Neural progenitor cell (in vitro differentiated cells): ENCODE data around the gene NEB. TPM values are rescaled to one million over a fixed set of nuclear protein-coding genes. Genes with fewer than 3 reads are reported as not detected.

ENCODE experiments used
- DNase-seq: peaks from one replicate; pipeline ENCODE4 v3.0.0-alpha.2; 2016; ENCODE audit warnings: low spot score
- H2AFZ ChIP-seq: fragments of 200-600 bp; sonication (generic); replicated peaks from 2 replicates; pipeline ENCODE4 v1.6.1; 2016; ENCODE audit warnings: antibody characterized with exemption
- H3F3A ChIP-seq: fragments of 200-600 bp; sonication (generic); 2 replicates; pipeline ENCODE4 v1.6.1; 2016; ENCODE audit warnings: antibody characterized with exemption, low read depth
- H3K27ac ChIP-seq: fragments of 200-600 bp; sonication (generic); 2 replicates; pipeline ENCODE4 v1.5.1; 2016; ENCODE audit warnings: mild to moderate bottlenecking
- H3K27me3 ChIP-seq: fragments of 200-600 bp; sonication (generic); 2 replicates; pipeline ENCODE4 v1.6.1; 2016; ENCODE audit warnings: mild to moderate bottlenecking, moderate library complexity
- H3K36me3 ChIP-seq: fragments of 200-600 bp; sonication (generic); 2 replicates; pipeline ENCODE4 v1.5.1; 2016
- H3K4me1 ChIP-seq: fragments of 200-600 bp; sonication (generic); 2 replicates; pipeline ENCODE4 v1.6.1; 2016; ENCODE audit warnings: mixed run types
- H3K4me2 ChIP-seq: fragments of 200-600 bp; sonication (generic); 2 replicates; pipeline ENCODE4 v1.6.1; 2016
- H3K4me3 ChIP-seq: fragments of 200-600 bp; sonication (generic); 2 replicates; pipeline ENCODE4 v1.5.1; 2016
- H3K79me2 ChIP-seq: fragments of 200-600 bp; sonication (generic); 2 replicates; pipeline ENCODE4 v1.6.1; 2016; ENCODE audit warnings: low read depth
- H3K9ac ChIP-seq: fragments of 200-600 bp; sonication (generic); 2 replicates; pipeline ENCODE4 v1.6.1; 2016
- H3K9me3 ChIP-seq: fragments of 200-600 bp; sonication (generic); 2 replicates; pipeline ENCODE4 v1.5.1; 2016; ENCODE audit warnings: low read depth
- H4K20me1 ChIP-seq: fragments of 200-600 bp; sonication (generic); 2 replicates; pipeline ENCODE4 v1.6.1; 2016; ENCODE audit warnings: low read depth
- H3K27ac Mint-ChIP-seq: 3 replicates; pipeline ENCODE4 v1.8.0; 2021; ENCODE audit warnings: mixed read lengths
- H3K27me3 Mint-ChIP-seq: 2 replicates; pipeline ENCODE4 v1.8.0; 2022; ENCODE audit warnings: low read depth, mild to moderate bottlenecking, inconsistent platforms, moderate library complexity, mixed read lengths; ENCODE audit not compliant: insufficient read depth
- H3K36me3 Mint-ChIP-seq: 3 replicates; pipeline ENCODE4 v1.8.0; 2021; ENCODE audit warnings: mixed read lengths
- H3K4me1 Mint-ChIP-seq: 3 replicates; pipeline ENCODE4 v1.8.0; 2021; ENCODE audit warnings: mixed read lengths
- H3K4me3 Mint-ChIP-seq: 3 replicates; pipeline ENCODE4 v1.8.0; 2021; ENCODE audit warnings: mild to moderate bottlenecking, moderate library complexity, mixed read lengths
- H3K9me3 Mint-ChIP-seq: 3 replicates; pipeline ENCODE4 v1.8.0; 2020; ENCODE audit warnings: mixed read lengths
- EZH2 ChIP-seq: fragments of 200-600 bp; sonication (generic); IDR thresholded peaks from 2 replicates; pipeline ENCODE4 v1.6.1; 2017; ENCODE audit warnings: antibody characterized with exemption, mild to moderate bottlenecking, moderate library complexity
- EZH2phosphoT487 ChIP-seq: fragments of 200-600 bp; sonication (generic); IDR thresholded peaks from 2 replicates; pipeline ENCODE4 v1.6.1; 2017; ENCODE audit warnings: antibody characterized with exemption
- total RNA-seq: library from RNA; depleted of rRNA; stranded (reverse); fragments of >200 nt; gene quantifications from 2 replicates; pipeline ENCODE4 v1.2.3, GENCODE V29; 2015; ENCODE audit warnings: low replicate concordance
- TF ChIP-seq, protein P1 (sequence below): fragments of 200-600 bp; sonication (generic); IDR thresholded peaks from 2 replicates; pipeline ENCODE4 v1.5.1; 2017; ENCODE audit warnings: antibody characterized with exemption, mild to moderate bottlenecking

NEB gene
- total RNA-seq, 1 donor from 2014 or later, result 0.49 TPM

DNA sequence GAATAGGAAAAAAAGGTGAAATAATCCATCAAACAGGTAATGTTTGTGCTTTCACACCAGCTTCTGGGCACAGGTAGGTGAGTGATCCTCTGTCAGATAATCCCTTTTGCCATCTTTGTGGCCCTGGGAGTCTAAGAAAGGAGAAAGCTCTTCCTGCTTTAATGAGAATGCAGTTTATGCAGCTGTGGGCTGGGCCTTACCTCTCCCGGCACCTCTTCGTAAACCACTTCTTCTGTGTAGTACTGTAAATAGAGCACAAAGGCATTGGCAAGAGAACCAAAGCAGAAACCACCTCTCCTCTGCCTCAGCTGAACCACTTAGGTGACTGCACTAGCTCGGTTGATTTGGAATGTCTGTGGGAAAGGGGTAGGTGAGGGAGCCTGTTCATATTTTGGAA is 4.9 kb downstream of the NEB start:
- Histone ChIP-seq H3K9ac (no peak overlapping the region), H3K36me3 (no peaks in the 10 kb centered on the region), H3K9me3 (no peaks in the 10 kb centered on the region), H2AFZ (peak overlapping the region; percentile 40), H3K27ac (no peak overlapping the region), H3F3A (no peaks in the 10 kb centered on the region), H3K4me1 (peaks cover 8% of the 10 kb centered on the region), H3K79me2 (no peaks in the 10 kb centered on the region), H3K4me3 (no peak overlapping the region), H3K4me2 (no peak overlapping the region), H3K27me3 (no peaks in the 10 kb centered on the region), H4K20me1 (no peaks in the 10 kb centered on the region)
- no peaks in the 10 kb centered on the region for H3K36me3 Mint-ChIP-seq
- no peak overlapping the region for H3K4me3 Mint-ChIP-seq
- no peak for TF ChIP-seq EZH2phosphoT487
- TF ChIP-seq, protein P1, sequence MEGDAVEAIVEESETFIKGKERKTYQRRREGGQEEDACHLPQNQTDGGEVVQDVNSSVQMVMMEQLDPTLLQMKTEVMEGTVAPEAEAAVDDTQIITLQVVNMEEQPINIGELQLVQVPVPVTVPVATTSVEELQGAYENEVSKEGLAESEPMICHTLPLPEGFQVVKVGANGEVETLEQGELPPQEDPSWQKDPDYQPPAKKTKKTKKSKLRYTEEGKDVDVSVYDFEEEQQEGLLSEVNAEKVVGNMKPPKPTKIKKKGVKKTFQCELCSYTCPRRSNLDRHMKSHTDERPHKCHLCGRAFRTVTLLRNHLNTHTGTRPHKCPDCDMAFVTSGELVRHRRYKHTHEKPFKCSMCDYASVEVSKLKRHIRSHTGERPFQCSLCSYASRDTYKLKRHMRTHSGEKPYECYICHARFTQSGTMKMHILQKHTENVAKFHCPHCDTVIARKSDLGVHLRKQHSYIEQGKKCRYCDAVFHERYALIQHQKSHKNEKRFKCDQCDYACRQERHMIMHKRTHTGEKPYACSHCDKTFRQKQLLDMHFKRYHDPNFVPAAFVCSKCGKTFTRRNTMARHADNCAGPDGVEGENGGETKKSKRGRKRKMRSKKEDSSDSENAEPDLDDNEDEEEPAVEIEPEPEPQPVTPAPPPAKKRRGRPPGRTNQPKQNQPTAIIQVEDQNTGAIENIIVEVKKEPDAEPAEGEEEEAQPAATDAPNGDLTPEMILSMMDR, result no peak
- TF ChIP-seq EZH2, result no peak
- no peaks in the 10 kb centered on the region for H3K9me3 Mint-ChIP-seq
- peaks cover 4% of the 10 kb centered on the region for H3K27me3 Mint-ChIP-seq
- peaks cover 6% of the 10 kb centered on the region for H3K4me1 Mint-ChIP-seq
- H3K27ac Mint-ChIP-seq, result no peak overlapping the region
- DNase-seq, result no peak

DNA sequence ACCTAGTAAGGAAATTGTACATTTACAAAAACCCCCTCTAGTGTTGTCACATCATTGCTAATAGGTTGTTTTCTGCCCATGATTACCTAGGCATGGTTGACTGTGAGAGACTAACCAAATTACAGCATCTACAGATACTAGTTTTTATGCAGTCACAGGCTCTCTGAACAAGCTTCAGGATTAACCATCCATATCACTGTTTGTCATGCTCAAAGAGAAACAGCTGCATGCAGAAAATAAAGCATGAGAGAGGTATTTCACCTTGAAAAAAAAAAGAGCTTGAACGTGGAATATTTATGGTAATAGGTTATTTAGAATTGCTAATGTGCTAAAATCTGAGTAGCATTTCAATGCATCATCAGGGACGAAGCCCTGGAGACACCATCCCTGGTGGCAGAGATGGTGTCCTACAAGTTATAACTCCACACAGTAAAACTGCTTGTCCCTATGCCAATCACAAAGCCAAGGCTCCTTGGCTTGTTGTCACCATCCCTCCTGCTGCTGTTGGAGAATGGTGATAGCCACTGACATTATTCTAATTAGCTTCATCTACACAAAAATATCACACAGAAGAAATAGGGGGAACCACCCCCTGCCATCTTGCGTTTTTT is 5.4 kb downstream of the NEB start:
- H3K9me3 Mint-ChIP-seq, result no peaks in the 10 kb centered on the region
- Histone ChIP-seq H3K4me2 (no peak overlapping the region), H3K36me3 (no peaks in the 10 kb centered on the region), H3K4me3 (no peak overlapping the region), H3K4me1 (peaks cover 8% of the 10 kb centered on the region), H4K20me1 (no peaks in the 10 kb centered on the region), H3K79me2 (no peaks in the 10 kb centered on the region), H3K9me3 (no peaks in the 10 kb centered on the region), H3F3A (no peaks in the 10 kb centered on the region), H3K27me3 (no peaks in the 10 kb centered on the region), H3K9ac (no peak overlapping the region), H2AFZ (no peak overlapping the region), H3K27ac (no peak overlapping the region)
- H3K4me3 Mint-ChIP-seq, result no peak overlapping the region
- H3K27ac Mint-ChIP-seq, result no peak overlapping the region
- DNase-seq, result no peak
- peaks cover 4% of the 10 kb centered on the region for H3K27me3 Mint-ChIP-seq
- H3K4me1 Mint-ChIP-seq, result peaks cover 6% of the 10 kb centered on the region
- TF ChIP-seq EZH2phosphoT487, result no peak
- TF ChIP-seq, protein P1, result peak; percentile 13
- no peak for TF ChIP-seq EZH2
- no peaks in the 10 kb centered on the region for H3K36me3 Mint-ChIP-seq

DNA sequence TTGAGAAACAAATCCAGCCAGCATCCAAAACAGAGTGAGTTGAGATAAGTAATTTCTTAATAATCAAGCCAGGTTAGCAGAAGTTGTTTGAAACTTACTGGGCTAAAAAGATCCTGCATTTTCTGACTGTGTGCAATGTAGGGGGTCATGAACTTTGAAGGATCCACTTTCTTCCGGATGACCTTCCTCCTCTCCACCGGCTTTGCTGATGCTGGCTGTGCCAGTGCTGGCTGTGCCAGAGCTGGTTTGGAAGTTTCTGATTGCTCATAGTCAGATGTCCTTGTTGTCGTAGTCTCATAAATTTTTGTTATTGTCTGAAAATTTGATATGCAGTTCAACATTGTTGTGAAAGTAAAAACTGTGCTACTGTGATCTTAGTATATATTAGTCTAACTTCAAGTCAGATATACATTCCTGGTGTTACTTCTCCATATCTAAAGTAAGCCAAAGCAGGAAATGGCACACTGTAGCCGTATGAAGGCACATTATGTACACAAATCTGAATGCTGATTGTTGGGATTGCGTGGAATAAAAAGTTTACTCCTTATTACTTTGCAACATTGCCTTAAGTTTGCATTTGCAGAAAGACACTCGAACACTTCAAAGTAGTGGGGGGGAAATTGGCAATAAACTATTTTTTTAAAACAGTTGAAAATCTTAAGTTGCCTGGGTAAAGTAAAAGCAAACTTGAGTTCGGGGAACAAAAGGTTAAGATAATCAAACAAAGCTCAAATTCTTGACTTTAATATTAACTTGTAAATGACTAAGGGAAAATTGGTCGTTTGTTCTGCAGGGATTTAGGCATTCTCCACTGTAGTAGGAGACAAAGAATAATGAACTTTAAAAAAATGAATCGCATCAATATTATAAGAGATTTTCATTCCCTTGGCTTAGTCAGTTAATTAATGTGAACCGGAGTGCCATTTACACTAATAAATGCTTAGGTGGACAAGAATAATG is 6.4 kb downstream of the NEB start:
- Mint-ChIP-seq H3K27ac (no peak overlapping the region), H3K36me3 (no peaks in the 10 kb centered on the region), H3K4me3 (no peak overlapping the region), H3K4me1 (peaks cover 6% of the 10 kb centered on the region), H3K27me3 (peaks cover 4% of the 10 kb centered on the region), H3K9me3 (no peaks in the 10 kb centered on the region)
- no peaks in the 10 kb centered on the region for H4K20me1 ChIP-seq
- no peaks in the 10 kb centered on the region for H3F3A ChIP-seq
- no peaks in the 10 kb centered on the region for H3K36me3 ChIP-seq
- H3K9me3 ChIP-seq, result no peaks in the 10 kb centered on the region
- TF ChIP-seq, protein P1, result no peak
- TF ChIP-seq EZH2phosphoT487 (no peak), EZH2 (no peak)
- no peak for DNase-seq
- H3K4me1 ChIP-seq, result peaks cover 8% of the 10 kb centered on the region
- H2AFZ ChIP-seq, result no peak overlapping the region
- H3K4me3 ChIP-seq, result no peak overlapping the region
- no peaks in the 10 kb centered on the region for H3K79me2 ChIP-seq
- no peaks in the 10 kb centered on the region for H3K27me3 ChIP-seq
- H3K9ac ChIP-seq, result no peak overlapping the region
- no peak overlapping the region for H3K4me2 ChIP-seq
- H3K27ac ChIP-seq, result no peak overlapping the region
